HG02759 (cell line): ENCODE results near the gene SPC25.
"Not testable (repeated sequence)": the region's sequence is repeated elsewhere in the genome, so short reads cannot be mapped to it uniquely, and the experiment has no call there.

Experiments
- ATAC-seq: cut with Tn5 transposase; IDR thresholded peaks from one replicate; pipeline ENCODE4 v1.9.1; 2021; ENCODE audit warnings: mild to moderate bottlenecking, moderate library complexity; ENCODE audit not compliant: unreplicated experiment

The SPC25 gene

DNA sequence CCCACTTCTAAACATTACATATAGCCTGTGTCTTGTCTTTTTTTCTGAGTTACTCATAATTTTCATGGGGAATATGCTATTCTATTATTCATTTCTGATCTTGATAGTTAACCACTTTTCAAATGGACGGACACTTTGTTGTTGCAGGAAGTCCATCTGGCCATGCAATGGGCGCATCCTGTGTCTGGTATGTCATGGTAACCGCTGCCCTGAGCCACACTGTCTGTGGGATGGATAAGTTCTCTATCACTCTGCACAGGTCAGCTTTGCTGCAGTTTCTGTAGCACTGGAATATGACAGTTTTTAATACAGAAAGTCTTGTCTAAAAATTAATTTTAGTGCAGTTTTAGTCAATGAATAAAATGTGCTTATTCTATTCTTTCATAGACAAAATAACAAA, 14.1 kb upstream of the SPC25 start:
- ATAC-seq: no peak

DNA sequence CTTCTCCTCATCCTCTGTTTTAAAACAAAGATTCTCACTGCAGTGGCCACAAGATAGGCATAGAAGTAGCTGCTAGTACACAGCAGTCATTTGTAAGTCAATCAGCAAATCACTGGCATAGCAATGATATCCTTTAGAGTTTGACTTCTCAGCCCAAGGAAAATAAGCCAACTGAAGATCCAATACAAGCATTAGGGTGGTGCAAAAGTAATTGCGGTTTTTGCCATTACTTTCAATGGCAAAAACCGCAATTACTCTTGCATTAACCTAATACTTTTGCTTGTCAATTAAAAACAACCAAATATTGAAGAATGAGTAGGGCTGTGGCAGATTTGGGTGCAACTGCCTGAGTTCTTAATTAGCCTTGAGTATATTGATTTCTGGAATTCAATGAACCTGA, 13.7 kb upstream of the SPC25 start:
- no peak for ATAC-seq

DNA sequence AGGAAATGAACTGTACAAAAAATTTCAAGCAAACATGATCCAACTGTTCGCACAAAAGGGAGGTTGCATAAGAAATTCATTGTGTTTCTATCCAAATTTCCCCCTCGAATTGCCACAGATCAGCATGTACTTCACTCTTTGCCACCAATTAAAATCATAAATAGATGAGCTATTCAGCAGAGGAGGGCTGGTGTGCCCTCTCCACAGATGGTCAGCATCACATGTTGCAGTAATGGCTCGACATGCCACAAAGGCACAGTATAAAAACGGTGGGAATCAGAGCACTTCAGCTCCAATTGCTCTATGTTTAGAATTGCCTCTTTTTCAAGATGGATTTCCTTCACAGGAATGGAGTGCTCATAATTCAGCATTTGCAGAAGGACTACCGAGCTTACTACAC, 10.8 kb upstream of the SPC25 start, which contains the start of gene G6PC2:
TSS of gene G6PC2 (plus strand) at position 289 of the 400 bp plus-strand sequence. CDS start at position 330, 41 bp downstream.
- ATAC-seq: no peak

DNA sequence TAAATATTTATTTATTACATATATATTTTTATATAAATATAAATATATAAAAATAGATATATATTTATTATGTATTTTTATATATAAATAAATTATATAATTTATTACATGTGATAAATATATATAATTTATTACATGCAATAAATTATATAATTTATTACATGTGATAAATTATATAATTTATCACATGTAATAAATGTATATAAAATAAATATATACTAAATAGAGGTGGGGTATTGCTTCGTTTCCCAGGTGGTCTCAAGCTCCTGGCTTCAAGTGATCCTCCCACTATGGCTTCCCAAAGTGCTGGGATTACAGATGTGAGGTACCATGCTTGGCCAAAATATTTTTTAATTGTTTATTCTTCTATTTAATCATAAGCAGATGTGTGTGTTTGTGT, 7.2 kb upstream of the SPC25 start:
- no peak for ATAC-seq

DNA sequence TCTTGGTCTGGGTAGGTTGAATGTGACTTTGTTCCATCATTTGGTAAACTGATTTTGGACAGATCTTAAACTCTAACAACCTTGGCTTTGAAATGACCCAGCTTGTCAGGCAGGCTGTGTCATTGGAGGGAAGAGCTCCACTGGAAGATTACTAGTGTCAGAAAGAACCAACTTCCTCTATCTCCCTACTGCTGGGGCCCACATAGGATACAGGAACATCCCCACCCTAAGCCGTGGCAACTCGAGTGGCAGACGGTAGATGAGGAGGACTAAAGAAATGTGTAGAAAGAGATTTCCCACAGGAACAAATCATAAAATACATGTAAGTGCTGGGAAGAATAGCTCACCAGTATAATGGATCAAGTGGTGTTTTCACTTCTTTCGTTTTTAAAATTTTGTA, 6.6 kb upstream of the SPC25 start:
- no peak for ATAC-seq

DNA sequence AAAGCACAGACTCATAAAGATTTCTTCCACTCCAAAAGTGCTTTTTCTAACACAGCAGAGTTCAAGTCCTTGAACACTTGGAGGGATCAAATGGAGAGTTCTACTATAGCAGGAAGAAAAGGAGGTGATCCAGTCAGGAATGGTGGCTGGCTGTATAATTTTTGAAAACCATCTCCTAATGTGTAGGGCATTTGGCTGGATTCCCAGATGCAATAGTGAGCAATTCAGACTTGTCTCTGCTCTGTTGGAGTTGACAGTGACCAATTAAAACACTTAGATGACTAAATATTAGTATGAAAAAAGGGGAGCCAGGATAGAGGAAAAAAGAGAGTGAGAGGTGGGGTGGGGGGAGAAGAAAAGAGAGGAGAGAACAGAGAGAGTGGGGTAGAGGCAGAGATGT, 5.5 kb upstream of the SPC25 start:
- ATAC-seq: no peak

DNA sequence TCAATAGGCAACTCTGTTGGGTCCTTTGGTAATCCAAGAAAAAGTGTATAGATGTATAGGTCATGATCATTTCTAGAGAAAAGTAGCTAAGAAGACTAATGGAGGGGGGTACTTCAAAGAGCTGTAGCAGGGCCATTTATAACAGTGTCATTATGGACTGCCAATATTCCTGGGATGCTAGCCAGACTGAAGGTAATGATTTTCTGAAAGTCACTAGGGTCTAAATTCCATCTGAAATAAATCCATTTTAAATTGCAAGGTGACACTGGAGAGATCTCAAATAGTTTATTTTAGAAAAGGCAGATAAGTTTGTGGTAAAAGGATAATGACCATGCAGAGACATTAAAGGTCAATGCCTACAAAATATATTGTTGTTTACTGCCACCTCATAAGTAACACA, 4.5 kb upstream of the SPC25 start:
- no peak for ATAC-seq

DNA sequence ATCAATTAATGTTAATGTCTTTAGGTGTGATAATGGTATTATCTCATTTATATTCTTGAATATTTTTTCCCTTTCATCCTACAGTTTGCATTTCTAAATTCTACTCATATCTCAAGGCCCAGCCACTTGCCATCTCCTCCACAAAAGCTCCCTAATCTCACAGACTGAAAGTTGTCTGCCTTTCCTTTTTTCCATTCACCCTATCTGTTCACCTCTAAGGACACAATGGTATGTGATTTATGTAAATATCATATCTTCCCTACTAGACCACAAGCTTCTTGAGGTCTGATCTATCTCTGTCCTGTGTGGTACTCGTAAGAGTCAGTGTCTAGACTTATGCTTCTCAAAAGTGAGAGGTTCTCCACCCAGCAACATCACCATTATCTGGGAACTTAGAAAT, 3.9 kb upstream of the SPC25 start:
- no peak for ATAC-seq

DNA sequence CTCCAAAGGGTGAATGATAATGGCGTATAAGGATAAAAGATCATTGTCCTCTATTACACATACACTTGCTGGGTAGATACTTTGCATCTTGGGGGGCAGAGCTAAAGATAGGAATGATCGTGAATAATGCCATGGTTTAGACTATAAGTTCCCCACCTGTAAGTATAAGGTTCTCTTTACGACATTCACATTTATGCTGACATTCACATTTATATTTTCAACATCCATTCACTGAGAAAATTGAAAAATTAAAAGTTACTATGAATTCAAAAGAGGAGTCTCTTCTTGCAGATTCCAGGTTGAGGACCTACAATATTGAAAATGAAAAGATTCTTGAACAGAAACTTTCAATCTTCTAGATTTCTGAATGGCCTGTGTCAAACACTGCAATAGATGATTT, 2.1 kb upstream of the SPC25 start:
- ATAC-seq: no peak

DNA sequence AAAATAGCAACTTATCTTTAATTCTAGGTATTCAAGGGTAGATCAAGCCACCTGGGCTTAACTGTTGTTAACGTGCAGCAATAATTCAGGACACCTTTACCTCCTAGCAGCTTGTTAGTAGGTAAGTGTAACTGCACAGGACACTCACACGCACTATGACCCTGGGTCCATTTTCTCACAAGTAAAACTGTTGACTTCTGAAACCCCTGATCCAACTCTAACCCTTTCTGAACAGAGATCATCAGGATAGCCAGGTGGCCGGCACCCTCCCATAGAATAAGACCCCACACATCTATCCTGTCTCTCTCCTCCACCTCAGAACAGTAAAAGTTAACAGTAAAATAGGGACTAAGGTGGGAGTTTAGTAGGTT, 610 bp downstream of the SPC25 start:
- no peak for ATAC-seq

DNA sequence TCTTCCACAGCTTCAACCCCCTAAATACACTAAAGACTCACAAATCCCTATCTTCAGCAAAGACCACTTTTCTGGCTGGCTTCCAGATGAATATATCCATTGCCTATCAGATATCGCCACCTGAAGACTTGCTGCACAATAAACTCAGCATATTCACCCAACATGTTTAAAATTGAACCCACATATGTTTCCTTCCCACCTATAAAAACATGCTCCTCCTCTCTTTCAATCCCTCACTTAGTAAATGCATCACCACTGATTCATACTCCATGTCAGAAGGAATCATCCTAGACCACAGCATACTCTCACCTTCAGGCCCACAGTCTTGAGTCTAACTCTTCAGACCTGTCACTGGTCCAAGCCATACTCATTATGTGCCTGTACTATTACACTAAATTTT, 5.3 kb downstream of the SPC25 start:
- ATAC-seq: no peak

DNA sequence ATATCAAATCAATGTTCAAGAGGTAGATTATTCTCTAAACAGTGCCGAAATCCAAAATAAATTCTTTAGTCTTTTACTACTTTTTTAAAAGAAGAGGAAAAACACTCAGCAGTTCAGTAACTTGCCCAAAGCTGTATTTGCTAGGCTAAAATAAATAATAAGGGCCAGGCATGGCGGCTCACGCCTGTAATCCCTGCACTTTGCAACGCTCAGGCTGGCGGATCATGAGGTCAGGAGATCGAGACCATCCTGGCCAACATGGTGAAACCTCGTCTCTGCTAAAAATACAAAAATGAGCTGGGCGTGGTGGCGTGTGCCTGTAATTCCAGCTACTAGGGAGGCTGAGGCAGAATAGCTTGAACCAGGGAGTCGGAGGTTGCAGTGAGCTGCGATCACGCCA, 8.1 kb downstream of the SPC25 start:
- ATAC-seq: not testable (repeated sequence)

DNA sequence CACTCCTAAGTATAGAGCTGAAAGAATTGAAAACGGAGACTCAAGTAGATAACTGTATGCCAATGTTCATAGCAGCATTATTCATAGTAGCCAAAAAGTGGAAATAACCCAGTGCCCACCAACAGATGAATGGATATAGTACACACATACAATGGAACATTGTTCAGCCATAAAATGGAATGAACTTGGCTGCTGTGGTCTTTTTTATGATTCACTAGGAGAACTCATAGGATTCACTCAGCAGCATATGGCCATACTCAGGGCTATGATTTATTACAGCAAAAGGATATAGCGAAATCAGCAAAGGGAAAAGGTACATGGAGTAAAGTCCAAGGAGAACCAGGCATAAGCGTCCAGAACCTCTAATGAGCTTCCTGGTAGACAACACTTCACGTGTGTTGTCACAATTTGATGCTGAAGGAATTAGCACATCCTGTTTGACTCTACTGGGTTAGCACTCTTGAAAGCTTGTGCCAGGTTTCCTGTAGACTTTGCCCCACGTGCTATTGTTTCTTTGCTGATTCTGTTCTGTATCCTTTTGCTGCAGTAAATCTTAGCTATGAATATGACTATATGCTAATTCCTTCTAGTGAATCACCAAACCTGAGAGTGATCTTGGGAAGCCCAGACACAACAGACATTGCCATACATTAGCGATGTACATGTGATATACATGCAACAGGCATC, 15.7 kb downstream of the SPC25 start:
- no peak for ATAC-seq

DNA sequence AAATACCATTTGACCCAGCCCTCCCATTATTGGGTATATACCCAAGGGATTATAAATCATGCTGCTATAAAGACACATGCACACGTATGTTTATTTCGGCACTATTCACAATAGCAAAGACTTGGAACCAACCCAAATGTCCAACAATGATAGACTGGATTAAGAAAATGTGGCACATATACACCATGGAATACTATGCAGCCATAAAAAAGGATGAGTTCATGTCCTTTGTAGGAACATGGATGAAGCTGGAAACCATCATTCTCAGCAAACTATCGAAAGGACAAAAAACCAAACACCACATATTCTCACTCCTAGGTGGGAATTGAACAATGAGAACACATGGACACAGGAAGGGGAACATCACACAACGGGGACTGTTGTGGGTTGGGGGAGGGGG, 19.4 kb downstream of the SPC25 start:
- ATAC-seq: not testable (repeated sequence)

DNA sequence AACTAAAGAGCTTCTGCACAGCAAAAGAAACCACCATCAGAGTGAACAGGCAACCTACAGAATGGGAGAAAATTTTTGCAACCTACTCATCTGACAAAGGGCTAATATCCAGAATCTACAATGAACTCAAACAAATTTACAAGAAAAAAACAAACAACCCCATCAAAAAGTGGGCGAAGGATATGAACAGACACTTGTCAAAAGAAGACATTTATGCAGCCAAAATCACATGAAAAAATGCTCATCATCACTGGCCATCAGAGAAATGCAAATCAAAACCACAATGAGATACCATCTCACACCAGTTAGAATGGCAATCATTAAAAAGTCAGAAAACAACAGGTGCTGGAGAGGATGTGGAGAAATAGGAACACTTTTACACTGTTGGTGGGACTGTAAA, 19.9 kb downstream of the SPC25 start:
- ATAC-seq: not testable (repeated sequence)

DNA sequence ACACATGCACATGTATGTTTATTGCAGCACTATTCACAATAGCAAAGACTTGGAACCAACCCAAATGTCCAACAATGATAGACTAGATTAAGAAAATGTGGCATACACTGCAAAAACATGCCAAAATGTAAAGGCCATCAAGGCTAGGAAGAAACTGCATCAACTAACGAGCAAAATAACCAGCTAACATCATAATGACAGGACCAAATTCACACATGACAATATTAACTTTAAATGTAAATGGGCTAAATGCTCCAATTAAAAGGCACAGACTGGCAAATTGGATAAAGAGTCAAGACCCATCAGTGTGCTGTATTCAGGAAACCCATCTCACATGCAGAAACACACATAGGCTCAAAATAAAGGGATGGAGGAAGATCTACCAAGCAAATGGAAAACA, 23.1 kb downstream of the SPC25 start:
- ATAC-seq: not testable (repeated sequence)

DNA sequence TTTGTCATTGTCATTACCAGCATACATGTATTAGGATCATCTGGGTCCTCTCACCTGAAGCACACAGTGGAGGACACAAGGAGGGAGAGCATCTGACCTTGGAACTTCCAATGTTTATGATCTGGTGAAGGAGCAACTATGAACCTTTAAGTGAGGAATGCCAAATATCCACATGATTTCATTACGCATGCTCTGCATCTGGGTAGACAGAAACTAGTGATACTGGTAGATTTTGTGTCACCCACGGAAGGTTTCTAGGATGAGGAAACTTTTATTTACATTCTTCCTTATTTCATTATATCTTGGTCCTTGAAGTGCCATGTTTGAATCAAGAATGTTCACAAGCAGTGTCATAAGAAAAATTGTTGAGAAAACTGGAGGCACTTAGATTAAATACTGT, 32.1 kb downstream of the SPC25 start:
- no peak for ATAC-seq

DNA sequence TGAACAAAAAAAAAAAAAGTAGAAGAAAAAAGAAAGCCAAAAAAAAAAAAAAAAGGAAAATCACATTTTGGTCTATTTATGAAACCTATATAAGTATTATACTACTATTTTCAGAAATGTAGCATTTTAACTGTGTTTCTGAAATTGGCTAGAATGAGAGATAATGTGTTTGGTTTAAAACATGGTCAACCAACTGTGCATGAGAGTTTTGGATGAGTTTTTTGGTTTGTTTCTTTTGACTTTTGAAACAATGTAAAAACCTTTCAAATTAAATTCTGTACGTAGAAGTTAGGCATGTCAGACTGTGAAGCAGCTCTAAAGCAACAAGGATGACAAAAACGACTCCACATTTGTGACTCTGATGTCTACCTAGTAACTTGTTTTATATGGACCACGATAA, 34.6 kb downstream of the SPC25 start:
- no peak for ATAC-seq

DNA sequence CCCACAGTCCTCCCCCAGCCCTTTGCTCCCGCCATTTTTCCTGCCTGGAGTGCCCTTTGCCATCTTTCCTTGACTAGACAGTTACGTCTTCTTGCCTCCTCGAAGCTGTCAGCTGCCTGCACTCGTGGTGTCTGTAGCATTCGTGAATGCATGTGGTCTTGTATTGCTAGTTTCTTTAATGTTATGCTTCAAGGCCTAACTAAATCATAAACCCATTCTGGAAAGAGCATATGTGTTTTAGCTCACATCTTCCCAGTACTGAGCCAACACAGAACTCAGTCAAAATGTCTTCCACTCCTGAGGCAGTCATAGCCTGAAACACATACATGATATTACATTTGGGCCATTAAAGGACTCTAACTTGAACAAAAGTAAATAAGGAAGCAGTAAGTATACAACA, 35.6 kb downstream of the SPC25 start:
- no peak for ATAC-seq

DNA sequence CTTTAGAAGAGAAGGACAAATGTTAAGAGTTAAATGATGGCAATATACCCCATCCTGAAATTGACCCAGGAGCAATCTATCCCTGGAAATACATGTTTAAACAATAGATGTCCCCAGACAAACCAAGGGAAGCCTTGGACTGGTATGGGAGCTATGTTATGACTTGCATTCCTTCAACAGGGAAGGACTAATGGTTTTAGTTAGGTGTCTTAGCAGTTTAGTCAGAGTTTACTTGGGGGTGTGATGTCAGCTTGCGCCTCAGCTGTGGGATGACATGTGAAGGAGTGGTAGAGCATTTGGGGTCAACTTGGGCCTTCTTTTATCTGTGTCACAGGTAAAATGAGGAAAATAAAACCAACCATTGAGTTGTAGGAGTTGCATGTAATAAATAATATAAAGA, 36.8 kb downstream of the SPC25 start:
- no peak for ATAC-seq

DNA sequence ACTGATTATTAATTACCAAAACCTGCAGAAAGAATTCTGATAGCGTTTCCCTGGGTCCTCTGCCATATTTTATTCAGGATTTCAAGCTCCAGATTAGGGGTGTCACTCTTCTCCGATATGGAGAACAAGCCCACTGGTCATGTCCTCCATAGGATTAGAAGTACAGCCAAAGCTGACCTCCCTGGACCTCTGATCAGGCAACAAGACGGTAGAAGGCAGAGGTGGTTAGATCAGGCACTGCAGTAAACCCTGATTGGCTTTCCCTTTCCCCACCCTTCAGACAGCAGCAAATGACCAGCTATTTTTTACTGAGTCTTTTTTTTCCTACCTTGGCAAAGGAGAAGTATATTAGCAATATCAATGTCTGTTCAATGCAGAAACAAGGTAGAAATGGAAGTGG, 37.7 kb downstream of the SPC25 start:
- ATAC-seq: no peak

DNA sequence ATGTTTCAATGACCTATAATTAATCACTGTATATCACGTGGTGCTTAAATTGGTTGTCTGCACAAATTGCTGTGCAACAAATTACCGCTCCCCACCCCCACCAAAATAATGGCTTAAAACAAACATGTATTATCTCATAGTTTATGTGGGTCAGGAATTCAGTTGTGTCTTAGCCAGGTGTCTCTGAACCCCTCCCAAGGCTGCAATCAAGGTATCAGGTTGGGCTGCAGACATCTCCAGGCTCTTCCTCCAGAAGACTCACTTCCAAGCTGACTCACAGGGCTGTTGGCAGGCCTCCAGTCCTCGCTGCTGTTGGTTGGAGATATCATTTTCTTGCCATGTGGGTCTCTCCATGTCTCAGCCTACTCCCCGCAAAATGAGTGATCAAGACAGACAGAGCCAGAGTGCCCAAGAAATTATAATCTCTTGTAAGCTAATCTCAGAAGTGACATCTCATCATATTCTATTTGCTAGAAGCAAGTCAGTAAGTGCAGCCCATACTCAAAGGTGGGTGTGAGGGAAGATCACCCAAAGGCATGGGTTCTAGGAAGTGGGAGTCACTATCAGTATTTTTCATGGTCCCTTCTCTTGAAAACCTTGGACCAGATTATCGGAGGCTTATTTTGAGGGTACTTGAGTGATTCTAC, 38.4 kb downstream of the SPC25 start:
- ATAC-seq: no peak

DNA sequence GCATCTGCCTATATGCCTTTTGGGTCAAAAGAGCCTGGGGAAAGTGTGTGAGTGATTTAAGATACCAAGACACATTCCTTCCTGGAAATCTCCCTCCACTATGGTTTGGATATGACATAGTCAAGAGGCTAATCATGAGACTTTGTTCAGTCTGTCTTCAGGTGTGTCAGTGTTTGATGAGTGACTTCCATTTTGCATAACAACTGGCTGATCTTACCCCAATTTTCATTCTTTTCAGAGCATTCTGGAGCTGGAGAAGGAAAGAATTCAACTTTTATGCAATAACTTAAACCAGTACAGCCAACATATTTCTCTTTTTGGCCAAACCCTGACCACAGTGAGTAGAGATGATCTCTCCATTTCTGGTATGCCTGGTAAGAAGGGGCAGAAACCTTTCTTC, 39.4 kb downstream of the SPC25 start:
- no peak for ATAC-seq
